Ovary (tissue), 3 donors: ENCODE data around the gene CDH20.

ENCODE experiments used
- CTCF ChIP-seq, 3 donors: fragments of 450-650 bp in 2 of 3; fragments of 200-600 bp in 1 of 3; IDR thresholded peaks; one replicate each; pipeline versions ENCODE4 v1.5.1 to v1.8.0; 2016 to 2022; ENCODE audit warnings: antibody characterized with exemption in 3 of 3, mild to moderate bottlenecking in 1 of 3
- POLR2A ChIP-seq: fragments of 450-650 bp; IDR thresholded peaks from one replicate; pipeline ENCODE4 v1.6.1; 2017; ENCODE audit warnings: antibody characterized with exemption, mild to moderate bottlenecking, moderate library complexity
- donor health status: DM: no; HTN: no; CAD: no.

- TF ChIP-seq POLR2A, result no peak
- TF ChIP-seq CTCF (IDR thresholded peaks at IDR 0.05), result no peak
Measured at GRCh38 chr18:61336766-61337165, 3.5 kb downstream of the CDH20 start.
